ENCODE data around the gene IMPDH2.
"Not testable (repeated sequence)": the region's sequence is repeated elsewhere in the genome, so short reads cannot be mapped to it uniquely, and the experiment has no call there.

The IMPDH2 gene

DNA sequence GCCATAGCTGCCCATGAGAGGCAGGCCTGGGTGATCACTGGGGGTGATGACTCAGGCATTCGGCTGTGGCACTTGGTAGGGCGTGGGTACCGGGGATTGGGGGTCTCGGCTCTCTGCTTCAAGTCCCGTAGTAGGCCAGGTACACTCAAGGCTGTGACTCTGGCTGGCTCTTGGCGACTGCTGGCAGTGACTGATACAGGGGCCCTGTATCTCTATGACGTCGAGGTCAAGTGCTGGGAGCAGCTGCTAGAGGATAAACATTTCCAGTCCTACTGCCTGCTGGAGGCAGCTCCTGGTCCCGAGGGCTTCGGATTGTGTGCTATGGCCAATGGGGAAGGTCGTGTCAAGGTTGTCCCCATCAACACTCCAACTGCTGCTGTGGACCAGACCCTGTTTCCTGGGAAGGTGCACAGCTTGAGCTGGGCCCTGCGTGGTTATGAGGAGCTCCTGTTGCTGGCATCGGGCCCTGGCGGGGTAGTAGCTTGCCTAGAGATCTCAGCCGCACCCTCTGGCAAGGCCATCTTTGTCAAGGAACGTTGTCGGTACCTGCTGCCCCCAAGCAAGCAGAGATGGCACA, 16.7 kb downstream of the IMPDH2 start:
- DNase-seq (ENCODE audit: low read depth) = no peak

DNA sequence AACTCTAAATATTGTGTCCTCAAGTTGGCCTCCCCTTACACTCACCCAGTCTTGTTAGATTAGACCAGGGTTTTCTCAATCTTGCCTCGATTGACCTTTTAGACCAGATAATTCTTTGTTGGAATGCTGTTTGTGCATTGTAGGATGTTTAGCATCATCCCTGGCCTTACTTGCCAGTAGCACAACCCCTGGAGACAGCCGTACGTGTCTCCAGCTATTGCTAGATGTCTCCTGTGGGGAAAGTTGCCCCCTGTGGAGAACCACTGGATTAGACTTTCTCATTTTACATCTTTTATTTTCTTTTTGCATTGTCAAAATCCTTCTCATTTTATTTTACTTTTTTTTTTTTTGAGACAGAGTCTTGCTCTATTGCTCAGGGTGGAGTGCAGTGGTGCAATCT, 19.8 kb downstream of the IMPDH2 start:
- TF ChIP-seq, protein P1, sequence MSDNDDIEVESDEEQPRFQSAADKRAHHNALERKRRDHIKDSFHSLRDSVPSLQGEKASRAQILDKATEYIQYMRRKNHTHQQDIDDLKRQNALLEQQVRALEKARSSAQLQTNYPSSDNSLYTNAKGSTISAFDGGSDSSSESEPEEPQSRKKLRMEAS (IDR thresholded peaks at IDR 0.05; ENCODE audit: low read depth, low read length) = no peak
- TF ChIP-seq POLR2A (IDR thresholded peaks at IDR 0.05; ENCODE audit: extremely low read depth, insufficient read length) = no peak
- TF ChIP-seq MYC (IDR thresholded peaks at IDR 0.05; ENCODE audit: low read depth, low read length) = no peak
- TF ChIP-seq, protein P2, sequence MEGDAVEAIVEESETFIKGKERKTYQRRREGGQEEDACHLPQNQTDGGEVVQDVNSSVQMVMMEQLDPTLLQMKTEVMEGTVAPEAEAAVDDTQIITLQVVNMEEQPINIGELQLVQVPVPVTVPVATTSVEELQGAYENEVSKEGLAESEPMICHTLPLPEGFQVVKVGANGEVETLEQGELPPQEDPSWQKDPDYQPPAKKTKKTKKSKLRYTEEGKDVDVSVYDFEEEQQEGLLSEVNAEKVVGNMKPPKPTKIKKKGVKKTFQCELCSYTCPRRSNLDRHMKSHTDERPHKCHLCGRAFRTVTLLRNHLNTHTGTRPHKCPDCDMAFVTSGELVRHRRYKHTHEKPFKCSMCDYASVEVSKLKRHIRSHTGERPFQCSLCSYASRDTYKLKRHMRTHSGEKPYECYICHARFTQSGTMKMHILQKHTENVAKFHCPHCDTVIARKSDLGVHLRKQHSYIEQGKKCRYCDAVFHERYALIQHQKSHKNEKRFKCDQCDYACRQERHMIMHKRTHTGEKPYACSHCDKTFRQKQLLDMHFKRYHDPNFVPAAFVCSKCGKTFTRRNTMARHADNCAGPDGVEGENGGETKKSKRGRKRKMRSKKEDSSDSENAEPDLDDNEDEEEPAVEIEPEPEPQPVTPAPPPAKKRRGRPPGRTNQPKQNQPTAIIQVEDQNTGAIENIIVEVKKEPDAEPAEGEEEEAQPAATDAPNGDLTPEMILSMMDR (IDR thresholded peaks at IDR 0.05; ENCODE audit: low read depth, low read length) = no peak
- no peak for DNase-seq (ENCODE audit: low read depth)

More for the DNA sequence above, 16.7 kb downstream of the IMPDH2 start:
- H3K4me3 ChIP-seq (ENCODE audit: low read depth, low read length) = no peak overlapping the region
- TF ChIP-seq, protein P1 (IDR thresholded peaks at IDR 0.05; ENCODE audit: low read depth, low read length) = no peak
- no peak for TF ChIP-seq MYC (IDR thresholded peaks at IDR 0.05; ENCODE audit: low read depth, low read length)
- TF ChIP-seq, protein P2 (IDR thresholded peaks at IDR 0.05; ENCODE audit: low read depth, low read length) = no peak
- TF ChIP-seq POLR2A (IDR thresholded peaks at IDR 0.05; ENCODE audit: extremely low read depth, insufficient read length) = no peak

GRCh38 chr3:49008627-49009026, 20.6 kb downstream of the IMPDH2 start:
- not testable (repeated sequence) for DNase-seq (ENCODE audit: low read depth)
- peak overlapping the region; percentile 55 for H3K4me3 ChIP-seq (ENCODE audit: low read depth, low read length)

More for the DNA sequence above, 19.8 kb downstream of the IMPDH2 start:
- H3K4me3 ChIP-seq (ENCODE audit: low read depth, low read length) = no peak overlapping the region

DNA sequence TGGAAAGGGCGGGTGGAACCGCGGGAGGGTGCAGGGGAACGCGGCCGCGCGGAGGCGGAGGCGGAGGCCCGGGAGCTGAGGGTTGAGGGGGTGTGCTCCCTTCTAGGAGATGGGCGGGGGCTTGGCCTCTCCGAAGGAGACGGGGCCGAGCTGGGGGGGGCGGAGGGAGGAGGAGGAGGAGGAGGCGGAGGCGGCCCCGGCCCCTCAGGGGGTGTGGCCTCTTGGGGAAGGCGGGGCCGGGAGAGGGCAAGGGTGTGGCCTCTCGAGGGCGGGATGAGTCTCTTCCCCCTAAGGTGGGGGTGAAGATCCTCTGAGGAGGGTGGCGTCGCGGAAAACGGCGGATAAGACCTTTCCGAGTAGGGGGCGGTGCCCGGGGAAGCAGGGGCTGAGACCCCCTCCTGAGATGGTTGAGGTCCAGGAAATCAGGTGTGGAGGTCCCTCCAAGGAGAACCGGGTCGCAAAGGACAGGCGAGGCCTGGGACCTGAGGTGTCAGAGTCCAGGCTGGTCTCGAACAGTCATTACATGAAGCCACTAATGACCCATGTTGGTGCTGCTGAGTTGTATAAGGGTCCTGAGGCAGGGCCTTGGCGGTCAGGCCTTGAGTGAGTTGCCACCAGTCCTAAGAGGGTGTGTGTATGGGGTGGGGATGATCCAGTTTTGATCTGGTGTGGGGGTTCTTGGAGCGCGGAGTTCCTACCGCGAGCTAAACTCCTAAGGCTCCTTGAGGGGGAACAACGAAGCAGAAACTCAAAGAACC, 21.2 kb downstream of the IMPDH2 start:
- peak overlapping the region; percentile 80 for H3K4me3 ChIP-seq (ENCODE audit: low read depth, low read length)
- DNase-seq (ENCODE audit: low read depth) = peak; percentile 87
- TF ChIP-seq, protein P1 (IDR thresholded peaks at IDR 0.05; ENCODE audit: low read depth, low read length) = no peak
- TF ChIP-seq POLR2A (IDR thresholded peaks at IDR 0.05; ENCODE audit: extremely low read depth, insufficient read length) (no peak), MYC (IDR thresholded peaks at IDR 0.05; ENCODE audit: low read depth, low read length) (no peak)
- TF ChIP-seq, protein P2 (IDR thresholded peaks at IDR 0.05; ENCODE audit: low read depth, low read length) = no peak

GRCh38 chr3:49007068-49007770, 22.0 kb downstream of the IMPDH2 start, which contains the start of gene WDR6:
TSS of gene WDR6 (plus strand) at chr3:49007391. CDS start at chr3:49007432, 41 bp downstream.
- no peak; the same call in 1 of the 2 replicates for TF ChIP-seq MYC (IDR thresholded peaks at IDR 0.05; ENCODE audit: low read depth, low read length)
- TF ChIP-seq POLR2A (IDR thresholded peaks at IDR 0.05; ENCODE audit: extremely low read depth, insufficient read length) = peak; percentile 89
- TF ChIP-seq, protein P1 (IDR thresholded peaks at IDR 0.05; ENCODE audit: low read depth, low read length) = peak; percentile 85
- TF ChIP-seq, protein P2 (IDR thresholded peaks at IDR 0.05; ENCODE audit: low read depth, low read length) = no peak
- peak; percentile 98 for DNase-seq (ENCODE audit: low read depth)

More at GRCh38 chr3:49007068-49007770, 22.0 kb downstream of the IMPDH2 start, which contains the start of gene WDR6:
- H3K4me3 ChIP-seq (ENCODE audit: low read depth, low read length) = peak within 1 kb of the TSS; percentile 80

Data from NB4 (cell line).